ENCODE data around the gene GATAD1.
"Not testable (repeated sequence)": the region's sequence is repeated elsewhere in the genome, so short reads cannot be mapped to it uniquely, and the experiment has no call there.

GATAD1 gene

DNA sequence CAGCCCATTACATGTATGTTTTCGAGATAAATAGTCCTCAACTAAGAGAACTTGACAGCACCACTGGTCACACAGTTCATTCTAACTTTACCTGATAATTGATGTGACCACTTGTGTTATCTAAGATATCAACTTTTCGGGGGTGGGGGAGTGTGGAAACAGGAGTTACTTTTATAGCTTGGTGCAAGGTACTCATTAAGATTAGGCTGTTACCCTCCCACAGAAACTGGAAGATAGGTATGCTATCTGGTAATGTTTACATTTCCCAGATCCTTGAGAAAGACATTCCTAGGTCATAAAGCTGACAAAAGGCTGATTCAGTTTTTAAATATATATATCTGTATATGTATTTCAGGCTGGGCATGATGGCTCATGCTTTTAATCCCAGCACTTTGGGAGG, 19.4 kb downstream of the GATAD1 start:
- no peak overlapping the region for H3K27ac ChIP-seq (ENCODE audit: low read depth, low read length)
- no peaks in the 10 kb centered on the region for H3K4me1 ChIP-seq (ENCODE audit: control insufficient read depth, insufficient read depth, low read length)
- no peaks in the 10 kb centered on the region for H3K27me3 ChIP-seq (ENCODE audit: control insufficient read depth, insufficient read depth, low read length)
- peaks cover 9% of the 10 kb centered on the region; the same call in 1 of the 2 replicates for H3K9me3 ChIP-seq (ENCODE audit: control insufficient read depth, insufficient read depth, low read depth, low read length)
- no peaks in the 10 kb centered on the region for H3K36me3 ChIP-seq (ENCODE audit: control insufficient read depth, insufficient read depth, low read length)
- no peak overlapping the region for H3K9ac ChIP-seq (ENCODE audit: low read length)
- no peak overlapping the region for H3K4me3 ChIP-seq (ENCODE audit: low read depth, low read length)

DNA sequence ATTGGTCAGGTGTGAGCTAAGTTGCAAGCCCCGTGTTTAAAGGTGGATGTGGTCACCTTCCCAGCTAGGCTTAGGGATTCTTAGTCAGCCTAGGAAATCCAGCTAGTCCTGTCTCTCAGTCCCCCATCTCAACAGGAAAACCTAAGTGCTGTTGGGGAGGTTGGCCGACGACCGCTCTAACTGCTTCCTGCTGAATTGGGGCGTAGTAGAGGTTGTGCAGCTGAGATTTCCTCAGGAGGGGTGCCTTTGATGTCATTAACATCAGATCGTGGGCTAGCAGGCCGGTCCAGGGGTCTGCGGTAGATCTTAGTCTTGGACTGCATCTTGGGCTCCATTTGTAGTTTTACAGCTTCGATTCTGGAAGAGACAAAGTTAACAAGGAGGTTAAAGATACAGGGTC, 21.3 kb downstream of the GATAD1 start:
- not testable (repeated sequence) for H3K36me3 ChIP-seq (ENCODE audit: control insufficient read depth, insufficient read depth, low read length); H3K27ac ChIP-seq (ENCODE audit: low read depth, low read length); H3K9ac ChIP-seq (ENCODE audit: low read length); H3K9me3 ChIP-seq (ENCODE audit: control insufficient read depth, insufficient read depth, low read depth, low read length); H3K27me3 ChIP-seq (ENCODE audit: control insufficient read depth, insufficient read depth, low read length); H3K4me3 ChIP-seq (ENCODE audit: low read depth, low read length); H3K4me1 ChIP-seq (ENCODE audit: control insufficient read depth, insufficient read depth, low read length)

DNA sequence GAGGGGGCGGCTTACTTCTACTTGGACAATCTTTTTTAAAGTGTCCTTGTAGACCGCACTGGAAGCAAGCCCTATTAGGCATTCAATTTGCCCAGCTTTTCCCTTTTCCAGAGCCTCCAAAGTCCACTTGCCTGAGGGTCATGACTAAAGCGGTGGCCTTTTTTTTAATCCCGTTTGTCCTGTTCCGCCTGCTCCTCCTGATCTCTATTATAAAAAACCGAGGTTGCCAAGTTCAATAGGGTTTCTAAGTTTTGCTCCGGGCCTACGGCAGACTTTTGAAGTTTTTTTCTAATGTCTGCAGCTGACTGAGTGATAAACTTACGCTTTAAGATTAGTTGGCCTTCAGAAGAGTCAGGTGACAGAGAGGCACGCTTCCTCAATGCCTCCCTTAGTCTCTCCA, 26.7 kb downstream of the GATAD1 start:
- H3K9me3 ChIP-seq (ENCODE audit: control insufficient read depth, insufficient read depth, low read depth, low read length); H3K4me1 ChIP-seq (ENCODE audit: control insufficient read depth, insufficient read depth, low read length); H3K9ac ChIP-seq (ENCODE audit: low read length); H3K36me3 ChIP-seq (ENCODE audit: control insufficient read depth, insufficient read depth, low read length); H3K27me3 ChIP-seq (ENCODE audit: control insufficient read depth, insufficient read depth, low read length); H3K27ac ChIP-seq (ENCODE audit: low read depth, low read length); H3K4me3 ChIP-seq (ENCODE audit: low read depth, low read length): not testable (repeated sequence)

DNA sequence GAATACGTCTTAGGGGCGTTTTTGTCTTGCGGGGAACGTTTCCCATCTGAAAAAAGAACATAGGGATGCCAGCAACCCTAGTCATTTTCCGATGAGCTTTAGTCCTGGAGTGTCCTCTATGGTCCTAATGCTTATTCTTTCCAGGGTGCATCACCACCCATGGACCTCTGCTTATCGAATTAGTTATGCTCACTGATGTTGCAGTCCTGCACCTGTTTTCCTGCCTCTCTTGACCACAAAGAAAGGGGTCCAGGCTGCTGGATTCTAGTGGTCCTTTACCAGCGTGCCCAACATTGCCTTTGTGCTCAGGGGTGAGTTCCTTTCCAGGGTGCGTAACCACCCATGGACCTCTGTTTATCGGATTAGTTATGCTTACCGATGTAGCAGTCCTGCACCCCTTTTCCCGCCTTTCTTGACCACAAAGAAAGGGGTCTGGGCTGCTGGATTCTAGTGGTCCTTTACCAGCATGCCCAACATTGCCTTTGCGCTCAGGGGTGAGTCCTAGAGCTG, 28.0 kb downstream of the GATAD1 start:
- not testable (repeated sequence) for H3K27me3 ChIP-seq (ENCODE audit: control insufficient read depth, insufficient read depth, low read length); H3K4me3 ChIP-seq (ENCODE audit: low read depth, low read length)

DNA sequence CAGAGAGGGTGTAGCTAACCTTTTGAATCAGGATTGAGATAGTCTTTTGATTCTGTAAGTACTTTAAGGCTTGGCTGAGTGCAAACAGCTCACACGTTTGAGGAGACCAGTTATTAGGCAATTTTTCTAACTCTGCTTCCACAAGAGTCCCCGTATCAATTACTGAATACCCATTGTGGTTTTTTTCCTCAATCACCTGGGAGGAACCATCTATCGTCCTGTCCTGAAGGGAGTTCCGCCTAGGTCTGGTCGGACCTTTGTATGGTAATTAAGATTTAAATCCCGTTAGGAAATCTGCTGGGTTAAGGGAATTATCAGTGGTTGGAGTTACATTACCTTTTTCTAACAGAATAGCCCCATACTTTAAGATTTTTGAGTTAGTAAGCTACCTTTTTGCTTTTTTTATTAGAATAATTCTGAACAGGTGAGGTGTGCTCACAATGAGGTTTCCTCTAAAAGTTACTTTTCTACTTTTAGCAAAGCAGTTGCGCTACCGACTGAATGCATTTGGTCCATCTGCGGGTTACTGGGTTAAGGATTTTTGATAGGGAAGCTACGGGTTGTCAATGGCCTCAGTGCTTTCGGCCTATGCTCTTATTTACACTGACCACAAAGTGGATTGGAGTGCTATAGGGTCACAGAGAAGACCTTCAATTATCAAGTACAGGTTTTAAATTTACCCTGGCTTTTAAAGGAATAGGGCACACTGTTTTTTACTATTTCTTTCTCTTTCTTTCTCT, 28.7 kb downstream of the GATAD1 start:
- H3K27ac ChIP-seq (ENCODE audit: low read depth, low read length); H3K9ac ChIP-seq (ENCODE audit: low read length); H3K4me3 ChIP-seq (ENCODE audit: low read depth, low read length); H3K9me3 ChIP-seq (ENCODE audit: control insufficient read depth, insufficient read depth, low read depth, low read length); H3K27me3 ChIP-seq (ENCODE audit: control insufficient read depth, insufficient read depth, low read length); H3K36me3 ChIP-seq (ENCODE audit: control insufficient read depth, insufficient read depth, low read length): not testable (repeated sequence)
- H3K4me1 ChIP-seq (ENCODE audit: control insufficient read depth, insufficient read depth, low read length) = peaks cover 10% of the 10 kb centered on the region

More for the DNA sequence above, 28.0 kb downstream of the GATAD1 start:
- H3K36me3 ChIP-seq (ENCODE audit: control insufficient read depth, insufficient read depth, low read length); H3K27ac ChIP-seq (ENCODE audit: low read depth, low read length); H3K9ac ChIP-seq (ENCODE audit: low read length); H3K9me3 ChIP-seq (ENCODE audit: control insufficient read depth, insufficient read depth, low read depth, low read length): not testable (repeated sequence)
- H3K4me1 ChIP-seq (ENCODE audit: control insufficient read depth, insufficient read depth, low read length) = peaks cover 10% of the 10 kb centered on the region

DNA sequence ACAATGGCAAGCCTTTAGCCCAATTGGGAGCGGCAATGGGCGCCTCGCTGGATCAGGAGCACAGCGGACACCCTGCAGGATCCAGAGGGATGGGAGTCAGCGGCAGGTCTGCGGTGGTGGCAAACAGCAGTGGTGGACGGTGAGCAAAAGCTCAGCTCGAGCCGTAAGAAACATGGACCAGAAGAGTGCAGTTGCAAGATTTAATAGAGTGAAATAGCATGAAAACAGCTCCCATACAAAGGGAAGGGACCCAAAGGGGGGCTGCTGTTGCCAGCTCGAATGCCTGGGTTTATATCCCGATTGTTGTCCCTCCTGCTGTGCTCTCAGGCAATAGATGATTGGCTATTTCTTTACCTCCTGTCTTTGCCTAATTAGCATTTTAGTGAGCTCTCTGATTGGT, 30.4 kb downstream of the GATAD1 start, which contains the start of gene ERVW-1:
Gene ERVW-1 (minus strand): TSS at position 266 of the 400 bp plus-strand sequence. CDS start 7,565 bp downstream, outside the sequence.
- H3K27me3 ChIP-seq (ENCODE audit: control insufficient read depth, insufficient read depth, low read length); H3K27ac ChIP-seq (ENCODE audit: low read depth, low read length); H3K36me3 ChIP-seq (ENCODE audit: control insufficient read depth, insufficient read depth, low read length); H3K9ac ChIP-seq (ENCODE audit: low read length); H3K9me3 ChIP-seq (ENCODE audit: control insufficient read depth, insufficient read depth, low read depth, low read length); H3K4me3 ChIP-seq (ENCODE audit: low read depth, low read length): not testable (repeated sequence)
- H3K4me1 ChIP-seq (ENCODE audit: control insufficient read depth, insufficient read depth, low read length) = peaks cover 10% of the 10 kb centered on the region

DNA sequence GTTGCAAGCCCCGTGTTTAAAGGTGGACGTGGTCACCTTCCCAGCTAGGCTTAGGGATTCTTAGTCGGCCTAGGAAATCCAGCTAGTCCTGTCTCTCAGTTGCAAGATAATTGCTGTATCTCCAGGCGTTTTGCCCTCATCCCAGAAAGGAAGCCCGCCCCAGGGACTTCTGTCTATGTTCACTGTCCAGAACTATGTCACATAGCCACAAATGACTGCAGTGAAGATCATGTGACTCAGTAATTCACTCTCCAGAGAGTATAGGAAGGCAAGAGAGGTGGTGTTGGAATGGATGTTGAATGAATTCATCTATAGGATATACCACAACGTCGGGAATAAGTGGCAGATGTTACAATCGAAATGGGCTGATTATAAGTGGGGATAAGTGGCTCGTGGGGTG, 30.8 kb downstream of the GATAD1 start:
- peaks cover 10% of the 10 kb centered on the region for H3K4me1 ChIP-seq (ENCODE audit: control insufficient read depth, insufficient read depth, low read length)
- H3K4me3 ChIP-seq (ENCODE audit: low read depth, low read length) = no peak overlapping the region
- H3K9me3 ChIP-seq (ENCODE audit: control insufficient read depth, insufficient read depth, low read depth, low read length) = no peaks in the 10 kb centered on the region
- no peaks in the 10 kb centered on the region for H3K36me3 ChIP-seq (ENCODE audit: control insufficient read depth, insufficient read depth, low read length)
- H3K27me3 ChIP-seq (ENCODE audit: control insufficient read depth, insufficient read depth, low read length) = no peaks in the 10 kb centered on the region
- no peak overlapping the region for H3K9ac ChIP-seq (ENCODE audit: low read length)
- H3K27ac ChIP-seq (ENCODE audit: low read depth, low read length) = no peak overlapping the region

DNA sequence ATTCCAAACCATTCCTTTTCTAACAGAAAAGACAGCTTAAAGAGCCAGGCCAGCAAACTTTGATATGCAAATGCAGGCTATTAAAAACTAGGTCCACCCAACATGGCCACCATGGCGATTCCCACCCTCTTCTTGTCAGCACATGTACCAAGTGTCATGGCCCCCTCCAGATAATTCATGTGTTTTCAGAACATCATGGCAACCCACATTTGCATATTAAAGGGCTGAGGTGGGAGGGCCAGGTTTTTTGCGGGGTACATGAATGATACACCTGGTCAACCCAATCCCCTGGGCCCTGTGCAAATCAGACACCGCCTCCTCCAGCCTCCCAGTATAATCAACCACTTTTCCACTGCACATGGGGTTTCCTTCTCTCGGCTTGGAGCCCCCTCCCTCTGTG, 31.4 kb downstream of the GATAD1 start:
- H3K4me1 ChIP-seq (ENCODE audit: control insufficient read depth, insufficient read depth, low read length) = peaks cover 10% of the 10 kb centered on the region
- no peak overlapping the region for H3K4me3 ChIP-seq (ENCODE audit: low read depth, low read length)
- no peak overlapping the region for H3K9ac ChIP-seq (ENCODE audit: low read length)
- H3K9me3 ChIP-seq (ENCODE audit: control insufficient read depth, insufficient read depth, low read depth, low read length) = no peaks in the 10 kb centered on the region
- no peak overlapping the region; the same call in 1 of the 2 replicates for H3K27ac ChIP-seq (ENCODE audit: low read depth, low read length)
- H3K36me3 ChIP-seq (ENCODE audit: control insufficient read depth, insufficient read depth, low read length) = no peaks in the 10 kb centered on the region
- H3K27me3 ChIP-seq (ENCODE audit: control insufficient read depth, insufficient read depth, low read length) = no peaks in the 10 kb centered on the region

DNA sequence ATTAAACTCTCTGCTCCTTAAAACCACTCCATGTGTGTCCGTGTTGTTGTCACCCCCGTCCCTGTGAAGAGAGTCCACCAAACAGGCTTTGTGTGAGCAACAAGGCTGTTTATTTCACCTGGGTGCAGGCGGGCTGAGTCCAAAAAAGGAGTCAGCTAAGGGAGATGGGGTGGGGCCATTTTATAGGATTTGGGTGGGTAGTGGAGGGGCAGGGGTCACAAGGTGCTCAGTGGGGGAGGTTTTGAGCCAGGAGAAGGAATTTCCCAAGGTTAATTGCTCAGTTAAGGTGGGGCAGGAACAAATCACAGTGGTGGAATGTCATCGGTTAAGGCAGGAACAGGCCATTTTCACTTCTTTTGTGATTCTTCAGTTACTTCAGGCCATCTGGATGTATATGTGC, 31.9 kb downstream of the GATAD1 start:
- not testable (repeated sequence) for H3K27me3 ChIP-seq (ENCODE audit: control insufficient read depth, insufficient read depth, low read length); H3K4me3 ChIP-seq (ENCODE audit: low read depth, low read length); H3K9me3 ChIP-seq (ENCODE audit: control insufficient read depth, insufficient read depth, low read depth, low read length); H3K27ac ChIP-seq (ENCODE audit: low read depth, low read length); H3K36me3 ChIP-seq (ENCODE audit: control insufficient read depth, insufficient read depth, low read length); H3K9ac ChIP-seq (ENCODE audit: low read length)
- peaks cover 10% of the 10 kb centered on the region for H3K4me1 ChIP-seq (ENCODE audit: control insufficient read depth, insufficient read depth, low read length)

DNA sequence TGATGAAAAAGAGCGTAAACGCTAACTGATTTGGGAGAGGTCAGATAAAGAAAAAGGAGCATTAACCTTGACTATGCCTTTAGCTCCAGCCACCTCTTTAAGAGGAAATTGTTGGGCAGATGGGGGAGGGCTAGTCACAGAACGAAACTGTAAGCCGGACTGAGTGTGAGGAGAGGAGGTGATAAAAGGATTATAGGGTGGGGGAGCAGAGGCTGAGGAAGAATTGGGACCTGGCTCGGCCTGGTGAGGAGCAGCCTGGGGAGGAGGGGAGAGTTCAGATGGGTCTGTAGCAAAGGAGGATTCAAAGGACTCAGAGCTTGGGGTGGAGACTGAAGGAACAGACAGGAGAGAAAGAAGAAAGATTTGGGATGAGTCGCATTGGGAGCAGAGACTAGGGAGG, 36.3 kb downstream of the GATAD1 start:
- peaks cover 32% of the 10 kb centered on the region for H3K36me3 ChIP-seq (ENCODE audit: control insufficient read depth, insufficient read depth, low read length)
- not testable (repeated sequence) for H3K4me3 ChIP-seq (ENCODE audit: low read depth, low read length); H3K9me3 ChIP-seq (ENCODE audit: control insufficient read depth, insufficient read depth, low read depth, low read length); H3K27me3 ChIP-seq (ENCODE audit: control insufficient read depth, insufficient read depth, low read length); H3K27ac ChIP-seq (ENCODE audit: low read depth, low read length); H3K9ac ChIP-seq (ENCODE audit: low read length); H3K4me1 ChIP-seq (ENCODE audit: control insufficient read depth, insufficient read depth, low read length)

DNA sequence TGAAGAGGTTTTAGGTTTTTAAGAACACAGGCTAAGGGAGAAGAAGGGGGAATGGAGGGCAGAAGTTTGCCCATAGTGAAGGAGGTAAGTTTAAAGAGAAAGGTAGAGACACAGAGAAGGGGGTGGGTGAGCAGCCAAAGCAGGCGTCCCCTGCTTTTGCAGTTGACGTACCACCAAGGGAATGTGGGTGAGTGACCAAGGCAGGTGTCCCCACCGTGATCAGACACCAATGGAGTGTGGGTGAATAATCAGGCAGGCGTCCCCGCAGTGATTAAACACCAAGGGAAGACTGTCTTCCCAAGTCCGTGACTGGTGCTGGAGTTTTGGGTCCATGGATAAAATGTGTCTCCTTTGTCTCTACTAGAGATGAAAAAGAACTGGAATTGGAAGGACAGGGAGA, 36.9 kb downstream of the GATAD1 start:
- not testable (repeated sequence) for H3K9me3 ChIP-seq (ENCODE audit: control insufficient read depth, insufficient read depth, low read depth, low read length)

More for the DNA sequence above, 36.9 kb downstream of the GATAD1 start:
- not testable (repeated sequence) for H3K27me3 ChIP-seq (ENCODE audit: control insufficient read depth, insufficient read depth, low read length); H3K4me3 ChIP-seq (ENCODE audit: low read depth, low read length); H3K9ac ChIP-seq (ENCODE audit: low read length); H3K27ac ChIP-seq (ENCODE audit: low read depth, low read length); H3K4me1 ChIP-seq (ENCODE audit: control insufficient read depth, insufficient read depth, low read length)
- peaks cover 38% of the 10 kb centered on the region for H3K36me3 ChIP-seq (ENCODE audit: control insufficient read depth, insufficient read depth, low read length)
